Heart left ventricle (tissue), 16 donors: ENCODE results near the gene CAMTA1. TPM values are rescaled to one million over a fixed set of nuclear protein-coding genes. Genes with fewer than 3 reads are reported as not detected.

Experiments
- ATAC-seq, 4 donors: fragments of 200-7000 bp; cut with Tn5 transposase; one replicate each; pipeline ENCODE4 v1.9.1; 2020 to 2022; ENCODE audit warnings: moderate library complexity in 4 of 4, mild to moderate bottlenecking in 3 of 4, moderate number of reproducible peaks in 1 of 4
- DNase-seq, 5 donors: peaks; one replicate each; pipeline ENCODE4 v3.0.0-alpha.2; 2020
- H3K27ac ChIP-seq, 12 donors: fragments of 200-600 bp; sonication (generic) in 4 of 12; one replicate each; pipeline versions ENCODE4 v1.5.0 to v1.8.0; 2016 to 2022; ENCODE audit warnings: mild to moderate bottlenecking in 2 of 12
- H3K27me3 ChIP-seq, 9 donors: fragments of 200-600 bp; sonication (generic) in 2 of 9; one replicate each; pipeline versions ENCODE4 v1.5.1 to v1.8.0; 2016 to 2022; ENCODE audit warnings: mild to moderate bottlenecking in 3 of 9
- H3K36me3 ChIP-seq, 9 donors: fragments of 200-600 bp; sonication (generic) in 2 of 9; one replicate each; pipeline versions ENCODE4 v1.5.0 to v1.8.0; 2018 to 2022; ENCODE audit warnings: mild to moderate bottlenecking in 2 of 9
- H3K4me1 ChIP-seq, 12 donors: fragments of 200-600 bp; sonication (generic) in 4 of 12; one replicate each; pipeline versions ENCODE4 v1.5.0 to v1.8.0; 2016 to 2022; ENCODE audit warnings: mild to moderate bottlenecking in 3 of 12
- H3K4me3 ChIP-seq, 12 donors: fragments of 200-600 bp; sonication (generic) in 4 of 12; one replicate each; pipeline versions ENCODE4 v1.5.0 to v1.8.0; 2017 to 2022; ENCODE audit warnings: mild to moderate bottlenecking in 9 of 12, moderate library complexity in 4 of 12
- H3K9me3 ChIP-seq, 12 donors: fragments of 200-600 bp; sonication (generic) in 4 of 12; one replicate each; pipeline versions ENCODE4 v1.5.0 to v1.8.0; 2016 to 2022; ENCODE audit warnings: mild to moderate bottlenecking in 1 of 12
- POLR2A ChIP-seq, 2 donors: fragments of 450-650 bp; IDR thresholded peaks; one replicate each; pipeline ENCODE4 v1.6.1; 2017; ENCODE audit warnings: antibody characterized with exemption in 2 of 2, mild to moderate bottlenecking in 2 of 2, moderate library complexity in 2 of 2
- WGBS, 4 donors: extraction: QIAGEN DNeasy Blood & Tissue Kit in 2 of 4; methylation state at CpG; one replicate each; pipeline versions ENCODE4 v1.1.5 to v1.1.7; 2013 to 2018; 5-methylcytosine and 5-hydroxymethylcytosine counted together
- intact Hi-C, 10 donors: fragments of 100-400 bp; cut with DNase I; formaldehyde crosslinking; loops; one replicate each; pipeline versions ENCODE4 v1.11.1 to v1.14.2; 2022
- polyA plus RNA-seq, 2 donors: library from polyadenylated mRNA; stranded (reverse); fragments of 200-250 nt; gene quantifications; one replicate each; pipeline ENCODE4 v1.2.3, GENCODE V29; 2013
- total RNA-seq, 9 donors: library from RNA; depleted of rRNA in 2 of 9; stranded (reverse); fragments of >200 nt in 2 of 9; fragmentation: NEBNext Ultra II Directional in 3 of 9; extraction: Animal tissue kit (Norgen Biotek cat#: 25700) in 3 of 9; gene quantifications; one replicate each; pipeline versions ENCODE4 v1.1.0 to v1.2.4, GENCODE V29; 2016 to 2023
- TF ChIP-seq, protein P1 (sequence below), 12 donors: fragments of 200-600 bp; sonication (generic) in 4 of 12; IDR thresholded peaks; one replicate each; pipeline versions ENCODE4 v1.5.0 to v1.8.0; 2018 to 2022; ENCODE audit warnings: antibody characterized with exemption in 12 of 12, mild to moderate bottlenecking in 5 of 12
- donor health status: ischemic (EF 13 %, LVEDD 7.1; RV severe dilation, severe dysfunction).
- donor health status: healthy with polysubstance abuse.
- donor health status: DM: no; HTN: yes; CAD: no.
- donor health status: DM: no; HTN: no; CAD: no.
- donor health status: ischemic (EF 25% LVEDD 6.9; RV normal size, moderate dysfunction).
- donor health status: ischemic (EF 25% LVEDD 5.7; RV mildly dilated, moderate dysfunction).
- donor health status: healthy.
- donor health status: DM: yes; HTN: yes; CAD: no.
- donor health status: ischemic (EF 35%, LVEDD 5.7; RV mildly dilated, moderate dysfunction).
- donor health status: nonischemic (EF 11% LVEDD 7.7; RV severe dilation, severe dysfunction).
- donor health status: DM: yes; HTN: yes; CAD: no.
- donor health status: PGD.
- donor health status: ischemic (EF 29% LVEDD 5.4; RV normal size, mild dysfunction).
- donor health status: nonischemic (EF 23%, LVEDD 6.1; RV moderate dilation, normal function).

The CAMTA1 gene
- total and polyA plus RNA-seq, 11 donors: 114 to 303 (median 137) TPM

DNA sequence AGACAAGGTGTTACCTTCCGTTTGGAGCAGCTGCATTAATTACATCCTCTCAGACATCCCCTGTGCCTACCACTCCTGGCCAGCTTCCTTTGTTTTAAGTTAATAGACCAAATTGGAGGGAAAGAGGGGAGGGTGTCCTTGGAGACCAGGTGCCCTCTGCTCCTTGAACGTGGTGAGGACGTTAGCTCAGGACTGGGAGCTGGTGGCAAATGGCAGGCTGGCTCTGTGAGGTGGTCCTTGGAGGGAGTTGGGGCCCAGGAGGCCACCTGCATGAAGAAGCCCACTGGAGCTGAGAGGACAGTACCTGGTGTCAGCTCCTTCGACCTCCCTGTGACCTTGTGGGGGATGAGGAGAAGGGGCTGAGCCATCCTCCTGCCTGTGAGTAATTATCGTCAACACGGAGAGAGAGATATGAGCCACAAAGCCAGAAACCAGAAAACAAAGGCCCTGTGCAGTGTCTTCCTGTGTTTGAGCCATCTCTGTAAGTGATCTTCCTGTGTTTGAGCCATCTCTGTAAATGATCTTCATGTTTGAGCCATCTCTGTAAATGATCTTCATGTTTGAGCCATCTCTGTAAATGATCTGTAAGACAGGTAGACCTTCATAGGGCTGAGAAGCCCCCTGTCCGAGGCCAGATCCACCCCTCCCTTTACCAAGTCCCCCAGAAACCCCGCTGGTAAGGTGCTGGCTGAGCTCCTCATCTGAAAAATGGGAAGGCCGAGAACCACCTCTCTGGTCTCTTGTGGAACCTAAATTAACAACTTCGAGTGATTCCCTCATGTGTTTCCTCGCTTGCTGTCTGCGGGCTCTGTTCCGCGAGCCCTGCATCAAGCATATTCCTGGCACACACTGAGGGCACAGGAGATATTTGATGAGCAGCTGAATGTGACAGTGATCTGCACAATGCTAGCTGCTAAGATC, 126.0 kb downstream of the CAMTA1 start:
- Histone ChIP-seq H3K4me3 (no peak overlapping the region), H3K27me3 (peaks cover 0 to 5% (median 0%) of the 10 kb centered on the region in 9 donors), H3K9me3 (peaks cover 0 to 3% (median 0%) of the 10 kb centered on the region in 12 donors), H3K4me1 (peaks cover 0 to 10% (median 0%) of the 10 kb centered on the region in 12 donors), H3K36me3 (no peaks in the 10 kb centered on the region), H3K27ac (no peak overlapping the region)
- DNase-seq: no peak
- ATAC-seq: no peak
- intact Hi-C loops: no loop called here
- TF ChIP-seq, protein P1, sequence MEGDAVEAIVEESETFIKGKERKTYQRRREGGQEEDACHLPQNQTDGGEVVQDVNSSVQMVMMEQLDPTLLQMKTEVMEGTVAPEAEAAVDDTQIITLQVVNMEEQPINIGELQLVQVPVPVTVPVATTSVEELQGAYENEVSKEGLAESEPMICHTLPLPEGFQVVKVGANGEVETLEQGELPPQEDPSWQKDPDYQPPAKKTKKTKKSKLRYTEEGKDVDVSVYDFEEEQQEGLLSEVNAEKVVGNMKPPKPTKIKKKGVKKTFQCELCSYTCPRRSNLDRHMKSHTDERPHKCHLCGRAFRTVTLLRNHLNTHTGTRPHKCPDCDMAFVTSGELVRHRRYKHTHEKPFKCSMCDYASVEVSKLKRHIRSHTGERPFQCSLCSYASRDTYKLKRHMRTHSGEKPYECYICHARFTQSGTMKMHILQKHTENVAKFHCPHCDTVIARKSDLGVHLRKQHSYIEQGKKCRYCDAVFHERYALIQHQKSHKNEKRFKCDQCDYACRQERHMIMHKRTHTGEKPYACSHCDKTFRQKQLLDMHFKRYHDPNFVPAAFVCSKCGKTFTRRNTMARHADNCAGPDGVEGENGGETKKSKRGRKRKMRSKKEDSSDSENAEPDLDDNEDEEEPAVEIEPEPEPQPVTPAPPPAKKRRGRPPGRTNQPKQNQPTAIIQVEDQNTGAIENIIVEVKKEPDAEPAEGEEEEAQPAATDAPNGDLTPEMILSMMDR (IDR thresholded peaks at IDR 0.05): no peak
- no peak for TF ChIP-seq POLR2A (IDR thresholded peaks at IDR 0.05)
- WGBS, 4 donors: 76 to 86% (median 79%) methylated on average over 14 of the region's 14 CpGs

DNA sequence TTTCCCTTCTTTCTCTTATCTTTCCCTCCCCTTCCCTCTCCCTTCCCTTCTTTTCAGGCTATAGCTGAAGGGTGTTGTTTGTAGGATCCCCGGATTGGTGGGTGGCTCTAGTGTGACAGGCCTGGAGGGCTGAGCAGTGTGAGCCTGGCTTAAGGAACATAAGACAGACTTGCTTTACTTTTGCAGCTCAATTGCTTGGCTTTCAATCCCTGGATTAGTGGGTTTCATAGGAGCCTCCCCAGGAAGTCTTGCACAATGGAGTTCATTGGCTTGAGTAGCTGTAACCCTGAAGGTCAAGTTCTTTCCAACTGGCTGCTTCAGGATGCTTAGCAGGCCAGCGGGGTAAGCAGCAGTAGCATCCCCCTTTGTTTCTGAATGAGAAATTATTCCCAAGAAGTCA, 126.7 kb downstream of the CAMTA1 start:
- TF ChIP-seq, protein P1 (IDR thresholded peaks at IDR 0.05): no peak
- no peak for TF ChIP-seq POLR2A (IDR thresholded peaks at IDR 0.05)
- Histone ChIP-seq H3K27ac (no peak overlapping the region), H3K4me3 (no peak overlapping the region), H3K9me3 (peaks cover 0 to 3% (median 0%) of the 10 kb centered on the region in 12 donors), H3K27me3 (peaks cover 0 to 5% (median 0%) of the 10 kb centered on the region in 9 donors), H3K4me1 (peaks cover 0 to 8% (median 0%) of the 10 kb centered on the region in 12 donors), H3K36me3 (no peaks in the 10 kb centered on the region)
- ATAC-seq (peak in 3 of 4 donors; percentile 16 to 70 (median 33)), DNase-seq (no peak)
- 49 to 66% (median 58%) methylated on average over 2 of the region's 2 CpGs for WGBS, 4 donors
- intact Hi-C loops: no loop called here

DNA sequence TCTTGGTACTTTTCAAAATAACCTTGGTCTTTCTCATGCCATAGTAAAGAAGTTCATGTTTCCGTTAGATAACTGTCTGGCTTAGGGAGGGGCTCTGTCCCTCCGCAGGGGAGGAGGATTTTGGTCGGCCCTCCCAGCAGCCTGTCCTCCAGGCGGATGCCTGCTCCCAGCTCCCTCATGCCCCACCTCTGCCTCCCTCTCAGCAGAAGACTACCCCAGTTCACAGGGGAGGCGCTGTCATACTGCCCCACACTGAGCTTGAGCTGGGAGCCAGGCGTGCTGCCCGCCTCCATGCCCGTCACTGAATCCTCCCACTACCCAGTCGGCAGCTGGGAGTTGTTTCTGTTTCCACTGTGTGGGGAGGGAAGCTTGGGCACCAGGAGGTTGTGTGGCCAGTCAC, 127.3 kb downstream of the CAMTA1 start:
- peaks cover 0 to 8% (median 0%) of the 10 kb centered on the region in 12 donors for H3K4me1 ChIP-seq
- no peak overlapping the region for H3K4me3 ChIP-seq
- no peak for DNase-seq
- intact Hi-C loops: no loop called here
- peak in 1 of 4 donors; percentile 50 for ATAC-seq
- 71 to 72% (median 71%) methylated on average over 8 to 9 of the region's 9 CpGs for WGBS, 4 donors
- TF ChIP-seq, protein P1 (IDR thresholded peaks at IDR 0.05): no peak
- no peak for TF ChIP-seq POLR2A (IDR thresholded peaks at IDR 0.05)
- no peaks in the 10 kb centered on the region for H3K36me3 ChIP-seq
- peak overlapping the region in 1 of 12 donors; percentile 53 for H3K27ac ChIP-seq
- peaks cover 0 to 5% (median 0%) of the 10 kb centered on the region in 9 donors for H3K27me3 ChIP-seq
- H3K9me3 ChIP-seq: peaks cover 0 to 3% (median 0%) of the 10 kb centered on the region in 12 donors

DNA sequence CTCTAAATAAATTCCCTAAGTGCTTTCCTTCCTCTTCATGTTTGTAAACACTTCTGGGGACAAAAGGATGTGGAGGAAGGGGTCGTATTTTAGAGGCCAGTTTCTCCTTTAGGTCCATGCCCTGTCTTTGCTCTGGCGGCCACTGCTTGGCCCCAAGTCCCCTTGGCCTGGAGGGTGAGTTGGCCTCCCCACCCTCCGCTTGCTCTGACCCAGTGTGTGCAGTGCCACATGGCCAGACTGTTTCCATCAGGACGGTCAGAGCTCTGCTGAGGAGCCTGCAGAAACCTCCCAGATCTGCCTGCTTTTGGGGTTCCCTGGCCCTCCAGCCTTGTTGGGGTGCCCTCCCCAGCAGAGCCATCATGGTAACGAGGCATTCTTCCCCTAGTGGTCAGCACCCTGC, 127.8 kb downstream of the CAMTA1 start:
- H3K9me3 ChIP-seq: peaks cover 0 to 3% (median 0%) of the 10 kb centered on the region in 12 donors
- TF ChIP-seq, protein P1 (IDR thresholded peaks at IDR 0.05): no peak
- TF ChIP-seq POLR2A (IDR thresholded peaks at IDR 0.05): no peak
- DNase-seq (no peak), ATAC-seq (no peak)
- no peaks in the 10 kb centered on the region for H3K36me3 ChIP-seq
- H3K4me3 ChIP-seq: no peak overlapping the region
- H3K4me1 ChIP-seq: peaks cover 0 to 8% (median 0%) of the 10 kb centered on the region in 12 donors
- peak overlapping the region in 1 of 12 donors; percentile 53 for H3K27ac ChIP-seq
- 87 to 93% (median 92%) methylated on average over 4 to 5 of the region's 5 CpGs for WGBS, 4 donors
- intact Hi-C loops: no loop called here
- peaks cover 0 to 5% (median 0%) of the 10 kb centered on the region in 9 donors for H3K27me3 ChIP-seq
